HG03175 (cell line): ENCODE results near the gene PHYKPL.
"Not testable (repeated sequence)": the region's sequence is repeated elsewhere in the genome, so short reads cannot be mapped to it uniquely, and the experiment has no call there.

ENCODE experiments used
- ATAC-seq: cut with Tn5 transposase; IDR thresholded peaks from one replicate; pipeline ENCODE4 v1.9.1; 2021; ENCODE audit warnings: mild to moderate bottlenecking, moderate library complexity; ENCODE audit not compliant: unreplicated experiment

PHYKPL gene

DNA sequence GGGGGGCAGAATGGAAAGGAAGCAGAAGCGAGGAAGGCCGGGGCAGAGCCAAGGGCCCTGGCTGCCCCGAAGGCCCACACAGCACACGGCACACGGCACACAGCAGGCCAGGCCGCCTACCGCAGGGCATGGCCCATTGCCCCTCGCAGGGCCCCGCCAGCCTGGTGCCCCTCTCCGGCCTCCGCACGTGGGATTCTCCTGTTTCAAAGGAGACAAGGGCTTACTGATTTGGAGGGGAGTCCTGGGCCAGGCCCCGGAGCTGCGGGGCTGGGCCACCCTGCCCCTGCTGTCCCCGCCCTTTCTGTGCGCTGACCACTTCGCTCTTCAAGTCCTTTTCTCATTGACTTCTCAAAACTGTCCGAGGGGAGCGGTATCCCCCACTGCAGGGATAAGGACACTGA, 7.7 kb upstream of the PHYKPL start:
- no peak for ATAC-seq

DNA sequence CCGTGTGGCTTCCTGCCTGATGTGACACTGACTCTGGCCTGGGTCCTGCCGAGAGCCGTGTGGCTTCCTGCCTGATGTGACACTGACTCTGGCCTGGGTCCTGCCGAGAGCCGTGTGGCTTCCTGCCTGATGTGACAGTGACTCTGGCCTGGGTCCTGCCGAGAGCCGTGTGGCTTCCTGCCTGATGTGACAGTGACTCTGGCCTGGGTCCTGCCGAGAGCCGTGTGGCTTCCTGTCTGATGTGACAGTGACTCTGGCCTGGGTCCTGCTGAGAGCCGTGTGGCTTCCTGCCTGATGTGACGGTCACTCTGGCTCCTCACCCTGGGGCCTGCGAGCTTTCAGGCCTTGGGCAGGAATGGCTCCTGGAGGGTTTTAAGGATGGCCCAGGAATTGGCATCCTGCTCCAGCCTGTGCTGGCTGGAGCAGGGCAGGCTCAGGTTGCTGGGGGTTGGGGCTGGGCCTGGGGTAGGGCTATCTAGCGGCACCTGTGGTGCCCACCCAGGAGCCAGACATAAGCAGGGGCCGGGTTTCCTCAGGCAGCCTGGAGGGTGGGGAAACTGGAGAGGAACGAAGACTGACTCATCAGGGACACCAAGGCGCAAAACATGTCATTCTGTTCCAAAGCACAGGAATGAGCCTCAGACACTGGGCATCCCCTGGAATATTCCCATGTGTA, 7.2 kb upstream of the PHYKPL start:
- ATAC-seq = not testable (repeated sequence)

DNA sequence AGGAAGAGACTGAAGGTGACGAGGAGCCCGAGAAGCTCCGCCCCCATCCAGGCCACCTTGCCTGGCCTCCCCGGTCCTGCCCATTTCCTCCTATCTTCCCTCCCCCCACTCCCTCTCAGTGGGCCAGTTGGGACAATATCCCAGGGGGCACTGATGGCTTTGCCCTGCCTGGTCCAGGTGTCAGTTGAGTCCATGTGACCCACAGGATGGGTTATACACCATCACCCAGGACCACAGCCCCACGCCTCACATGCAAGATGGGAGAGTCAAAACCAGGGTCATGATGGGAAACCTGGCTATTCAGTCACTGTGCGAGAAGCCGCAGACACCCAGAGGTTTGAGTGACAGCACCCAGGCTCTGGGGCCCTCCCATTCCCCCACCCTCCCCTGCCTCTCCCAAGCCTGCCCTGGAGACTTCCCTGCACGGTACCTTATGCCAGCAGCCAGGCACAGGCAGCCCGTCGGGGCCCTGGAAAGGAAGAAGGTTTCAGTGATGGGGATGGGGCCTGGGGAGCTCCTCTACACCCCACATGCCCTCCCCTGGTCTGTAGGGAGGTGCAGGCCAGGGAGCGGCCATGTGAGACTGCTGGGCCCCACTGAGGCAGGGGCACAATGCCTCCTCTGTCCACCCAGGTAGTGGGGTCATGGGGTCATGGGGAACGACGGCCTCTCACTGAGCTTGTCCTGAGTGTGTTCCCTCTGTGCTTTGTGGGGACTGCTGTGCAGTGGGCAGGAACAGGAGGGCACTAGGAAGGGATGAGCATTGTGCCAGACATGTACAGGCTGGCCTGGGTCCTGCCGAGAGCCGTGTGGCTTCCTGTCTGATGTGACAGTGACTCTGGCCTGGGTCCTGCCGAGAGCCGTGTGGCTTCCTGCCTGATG, 6.3 kb upstream of the PHYKPL start:
- no peak for ATAC-seq

DNA sequence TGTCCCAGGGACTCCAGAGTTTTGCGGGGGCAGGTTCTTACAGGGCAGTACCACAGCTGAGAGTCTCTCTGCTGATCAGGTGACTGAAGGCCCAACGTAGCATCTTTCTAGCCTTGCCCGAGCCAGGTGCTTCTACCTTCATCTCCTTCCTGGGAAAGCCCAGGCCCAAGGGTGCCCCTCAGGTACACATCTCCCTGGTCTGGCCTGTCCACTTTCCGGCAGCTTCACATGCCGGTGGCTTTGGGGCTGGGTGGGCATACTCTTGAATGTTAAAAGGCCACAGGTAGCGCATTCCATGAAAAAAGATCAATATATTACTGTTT, 5.7 kb upstream of the PHYKPL start:
- no peak for ATAC-seq

DNA sequence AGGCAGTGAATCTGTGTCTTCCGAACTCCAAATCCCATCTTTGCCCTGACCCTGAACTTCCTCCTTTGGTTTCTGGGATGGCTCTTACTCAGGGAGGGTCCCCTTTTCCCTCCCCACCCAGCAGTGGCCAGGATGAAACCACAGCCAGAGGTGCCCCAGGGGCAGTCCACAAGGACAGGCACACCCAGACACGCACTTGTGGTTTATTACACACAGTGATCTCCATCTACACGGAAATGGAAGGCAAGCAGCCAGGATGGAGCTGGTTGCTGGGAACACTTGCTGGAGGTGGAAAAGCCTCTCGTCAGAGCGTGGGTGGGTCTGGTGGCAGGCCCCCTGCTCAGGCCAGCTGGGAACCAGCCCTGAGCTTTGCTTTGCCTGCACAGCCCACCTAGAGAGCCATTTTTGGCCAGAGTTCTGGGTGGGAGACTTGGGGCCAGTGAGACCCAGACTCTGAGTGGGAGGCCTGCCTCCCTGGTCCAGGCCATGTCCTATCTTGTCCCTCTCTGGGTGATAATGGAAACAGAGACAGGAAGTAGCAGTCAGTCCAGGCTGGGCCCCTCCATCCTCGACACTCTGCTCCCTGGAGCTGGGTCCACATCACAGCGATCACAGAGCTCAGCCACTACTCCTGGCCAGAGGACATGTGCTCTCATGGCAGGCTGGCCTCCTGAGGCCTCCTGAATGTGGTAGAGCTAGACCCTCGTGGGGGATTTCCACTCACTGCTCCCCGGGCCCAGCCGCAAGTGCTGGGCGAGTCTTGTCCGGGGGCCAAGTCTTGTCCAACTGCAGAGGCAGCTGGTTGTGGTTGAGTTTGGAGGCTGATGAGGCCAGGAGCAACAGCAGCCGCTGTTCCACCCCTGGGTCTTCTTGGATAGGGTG, 5.1 kb upstream of the PHYKPL start:
- ATAC-seq = no peak

DNA sequence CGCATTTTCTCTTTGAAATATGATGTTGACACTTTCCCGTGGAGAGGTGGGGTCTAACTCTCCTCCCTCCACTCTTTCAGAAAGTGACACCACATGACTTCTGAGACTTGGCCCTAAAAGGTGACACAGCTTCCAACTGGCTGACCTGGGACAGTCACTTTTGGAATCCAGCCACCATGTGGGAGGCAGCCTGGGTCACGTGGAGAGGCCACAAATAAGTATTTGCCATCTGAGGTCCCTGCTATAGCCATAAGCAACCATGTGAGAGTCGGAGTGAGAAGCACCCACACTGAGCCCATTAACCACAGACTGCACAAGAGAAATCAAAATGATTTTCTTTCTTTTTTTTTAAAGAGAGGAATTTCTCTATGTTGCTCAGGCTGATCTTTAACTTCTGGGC, 4.1 kb upstream of the PHYKPL start:
- ATAC-seq = no peak

DNA sequence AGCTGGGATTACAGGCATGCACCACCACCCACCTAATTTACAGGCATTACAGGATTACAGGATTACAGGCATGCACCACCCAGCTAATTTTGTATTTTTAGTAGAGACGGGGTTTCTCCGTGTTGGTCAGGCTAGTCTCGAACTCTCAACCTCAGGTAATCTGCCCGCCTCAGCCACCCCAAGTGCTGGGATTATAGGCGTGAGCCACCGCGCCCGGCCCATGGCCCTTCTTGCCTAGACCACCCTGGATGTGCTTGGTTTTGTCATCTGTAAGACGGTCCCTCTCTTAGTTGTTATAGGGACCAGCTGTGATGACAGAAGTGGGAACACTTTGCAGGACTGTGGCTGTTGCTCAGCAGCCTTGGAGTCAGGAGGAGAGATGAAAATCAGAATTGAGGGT, 3.5 kb upstream of the PHYKPL start:
- no peak for ATAC-seq

DNA sequence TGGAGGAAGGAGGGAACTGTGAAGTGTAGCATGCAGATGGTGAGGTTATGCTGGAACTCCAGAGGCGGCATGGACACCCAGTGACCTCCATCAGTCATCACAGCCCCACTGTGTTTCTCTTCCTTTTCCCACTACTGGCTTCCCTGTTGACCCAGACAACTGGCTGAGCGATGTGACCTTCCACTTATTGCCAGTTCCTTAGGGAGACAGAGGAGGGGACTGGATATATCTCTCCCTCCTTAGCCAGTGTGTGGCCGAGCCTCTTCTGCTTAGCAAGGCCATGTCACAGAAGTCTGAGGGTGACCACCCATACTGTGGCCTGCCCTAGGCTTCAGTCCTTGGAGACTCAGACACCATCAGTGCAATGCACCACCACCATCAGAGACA, 3.0 kb upstream of the PHYKPL start:
- ATAC-seq = no peak

DNA sequence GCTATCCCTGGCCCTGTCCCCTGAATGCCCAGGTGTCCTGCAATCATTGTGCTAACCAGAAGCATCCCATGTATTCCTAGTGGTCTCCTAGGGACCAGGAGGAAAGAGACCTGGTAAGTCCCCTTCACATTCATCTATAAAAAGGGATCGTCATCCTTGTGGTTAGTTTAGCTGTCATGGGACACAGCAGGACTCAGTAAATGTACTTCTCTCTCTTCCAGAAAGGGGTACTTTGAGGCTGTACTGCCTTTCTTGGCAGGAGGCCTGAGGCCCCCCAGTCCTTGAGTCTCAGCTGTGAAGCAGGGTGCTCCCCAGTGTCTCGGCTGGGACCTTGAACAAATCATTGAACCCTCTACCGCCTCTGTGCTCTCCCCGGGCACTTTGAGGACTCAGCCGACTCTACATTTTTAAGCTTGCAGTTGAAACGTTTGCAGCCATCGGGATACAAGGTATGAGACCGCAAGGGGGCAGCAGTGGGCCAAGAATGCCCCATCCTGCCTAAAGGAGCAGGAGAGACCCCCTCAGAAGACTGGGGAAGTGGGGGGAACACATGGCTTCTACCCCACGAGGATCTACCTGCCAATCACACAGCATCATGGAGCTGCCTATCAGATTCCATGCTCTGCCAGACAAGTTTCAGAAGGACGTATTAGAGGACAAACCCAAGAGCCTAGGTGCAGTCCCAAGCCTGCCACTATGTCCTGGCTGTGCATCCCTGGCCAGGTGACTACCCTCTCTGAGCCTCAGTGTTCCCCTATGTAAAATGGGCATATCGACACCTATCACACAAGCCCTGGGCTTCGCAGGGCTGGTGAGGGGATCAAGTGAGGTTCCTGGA, 2.4 kb upstream of the PHYKPL start:
- ATAC-seq = no peak

DNA sequence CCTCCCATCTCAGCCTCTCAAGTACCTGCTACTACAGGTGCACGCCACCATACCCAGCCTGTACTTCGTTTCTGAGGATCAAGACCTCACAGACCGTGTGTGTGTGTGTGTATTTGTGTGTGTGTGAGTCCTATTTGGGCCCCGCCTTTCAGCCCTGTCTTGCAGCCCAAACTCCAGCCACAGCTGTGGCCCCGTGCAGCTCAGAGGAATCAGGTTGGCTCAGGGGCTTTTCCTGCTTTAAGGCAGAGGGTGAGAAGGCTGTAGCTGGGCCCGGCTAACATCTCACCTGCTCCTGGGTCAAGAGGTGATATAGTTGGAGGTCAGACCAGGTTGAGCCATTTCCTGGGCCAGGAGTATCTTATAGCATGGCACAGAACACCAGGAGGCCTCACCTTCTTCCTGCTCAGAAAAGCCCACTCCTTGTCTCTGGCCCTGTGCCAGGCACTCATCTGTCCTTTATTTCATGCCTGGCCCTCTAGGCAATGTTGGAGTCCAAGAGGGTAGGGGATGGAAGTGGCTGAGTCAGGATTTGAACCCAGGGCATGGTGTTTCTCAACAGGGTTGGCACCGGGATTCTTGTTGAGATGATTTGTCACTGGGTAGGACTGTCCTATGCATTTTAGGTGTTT, 1.6 kb upstream of the PHYKPL start:
- ATAC-seq = no peak

DNA sequence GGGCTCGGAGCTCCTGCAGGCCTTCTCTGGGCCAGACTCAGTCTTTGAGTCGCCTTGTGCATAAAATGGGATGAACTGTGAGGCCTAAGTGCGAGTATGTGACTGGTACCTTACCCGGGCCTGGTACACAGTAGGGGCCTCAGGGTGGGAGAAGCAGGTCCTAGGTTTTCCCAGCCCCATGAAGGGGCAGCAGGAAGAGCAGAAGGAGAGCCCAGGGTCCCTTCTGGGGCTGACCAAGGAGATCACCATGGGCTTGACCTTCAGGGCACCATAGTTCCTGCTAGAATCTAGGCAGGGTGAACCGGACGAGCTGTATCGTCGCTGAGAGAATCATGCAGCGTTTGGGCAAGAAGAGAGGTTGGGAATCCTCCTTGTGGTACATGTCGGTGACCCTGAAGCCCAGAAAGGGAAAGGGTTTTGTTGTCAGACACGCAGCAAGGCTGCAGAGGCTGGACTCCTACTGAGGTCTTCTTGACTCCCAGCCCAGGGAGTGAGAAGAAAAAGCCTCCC, 373 bp upstream of the PHYKPL start:
- ATAC-seq = peak; percentile 18

DNA sequence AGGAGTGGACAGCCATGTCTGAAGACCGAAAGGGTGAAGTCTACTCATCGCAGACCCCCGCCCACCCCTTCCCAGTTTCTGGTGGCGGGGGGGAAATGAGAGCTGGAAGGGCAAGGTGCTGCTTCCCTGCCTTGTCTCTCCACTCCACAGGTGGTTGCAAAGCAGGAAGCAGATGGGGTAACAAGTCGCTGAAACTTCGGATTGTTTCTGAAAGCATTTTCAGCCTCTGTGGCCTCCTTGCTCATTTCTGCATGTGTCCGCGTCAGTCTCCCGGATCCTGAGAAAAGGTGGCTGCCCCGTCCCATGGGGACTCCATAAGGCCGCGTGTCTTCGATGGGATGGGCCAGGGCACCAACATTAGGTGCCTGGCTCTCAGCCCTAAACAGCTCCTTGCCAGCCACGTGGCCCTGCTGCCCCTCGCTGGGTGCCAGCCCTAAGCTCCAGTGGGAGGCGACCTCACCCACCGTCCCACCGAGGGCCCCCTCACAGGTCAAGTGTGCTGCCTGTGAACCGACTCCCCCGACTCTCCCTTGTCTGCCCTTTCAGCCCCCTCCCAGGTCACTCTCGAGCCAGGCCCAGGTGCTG, 971 bp downstream of the PHYKPL start:
- peak; percentile 8 for ATAC-seq

DNA sequence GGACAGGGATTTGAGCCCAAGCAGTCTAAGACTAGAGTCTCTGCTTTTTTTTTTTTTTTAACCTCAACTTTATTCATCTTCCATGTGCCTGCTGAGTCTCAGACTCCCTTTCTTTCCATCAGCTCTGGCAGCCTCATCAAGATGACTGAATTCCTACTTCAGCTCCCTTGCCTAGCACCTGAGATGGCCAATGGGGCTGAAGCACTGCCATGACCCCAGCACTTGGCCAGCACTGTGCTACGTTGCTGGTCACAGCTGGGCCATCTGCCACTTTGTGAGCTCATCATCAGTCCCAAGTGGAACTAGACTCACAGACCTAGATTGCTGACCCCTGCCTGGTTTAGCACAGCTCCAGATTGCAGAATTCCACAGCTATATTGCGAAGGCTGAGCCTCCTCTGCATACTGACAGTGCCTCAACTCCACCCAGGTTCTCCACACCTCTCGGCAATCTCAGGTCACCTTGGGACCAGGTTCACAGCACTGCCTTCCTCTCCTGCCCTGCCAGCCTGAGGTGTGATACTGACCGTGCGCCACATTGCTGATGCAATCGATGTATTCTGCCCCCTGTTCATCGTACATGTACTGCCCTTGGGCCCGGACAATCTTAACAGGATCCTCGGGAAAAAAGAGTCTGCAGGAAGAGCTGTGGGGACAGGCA, 1.6 kb downstream of the PHYKPL start:
- no peak for ATAC-seq

DNA sequence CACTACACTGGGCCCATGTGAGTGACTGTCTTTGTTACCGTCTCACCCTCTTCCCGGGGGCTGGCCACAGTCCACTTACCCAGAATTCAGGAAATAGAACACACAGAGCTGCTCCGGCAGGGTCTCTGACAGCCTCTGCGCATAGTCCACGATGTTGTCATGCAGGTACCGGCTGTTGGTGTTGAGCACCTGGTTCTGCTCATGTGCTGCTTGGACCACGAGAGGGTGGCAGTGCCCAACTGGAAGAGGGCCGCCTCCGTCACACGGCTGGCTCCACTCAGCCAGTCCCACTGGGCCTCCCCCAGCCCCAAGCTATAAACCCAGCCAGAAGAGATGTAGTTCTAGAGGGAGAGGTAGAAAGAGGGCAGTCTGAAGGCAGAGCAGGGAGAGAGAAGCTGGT, 2.7 kb downstream of the PHYKPL start:
- ATAC-seq = no peak

DNA sequence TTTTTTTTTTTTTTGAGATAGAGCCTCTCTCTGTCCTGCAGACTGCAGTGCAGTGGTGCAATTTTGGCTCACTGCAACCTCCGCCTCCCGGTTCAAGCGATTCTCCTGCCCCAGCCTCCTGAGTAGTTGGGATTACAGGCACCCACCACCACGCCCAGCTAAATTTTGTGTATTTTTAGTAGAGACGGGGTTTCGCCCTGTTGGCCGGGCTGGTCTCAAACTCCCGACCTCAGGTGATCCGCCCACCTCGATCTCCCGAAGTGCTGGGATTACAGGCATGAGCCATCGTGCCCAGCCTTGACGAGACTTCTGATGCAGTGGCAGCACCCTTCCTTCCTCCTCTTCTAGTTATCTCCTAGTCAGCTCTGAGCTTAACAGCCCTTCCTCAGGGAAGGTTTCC, 3.5 kb downstream of the PHYKPL start:
- not testable (repeated sequence) for ATAC-seq

DNA sequence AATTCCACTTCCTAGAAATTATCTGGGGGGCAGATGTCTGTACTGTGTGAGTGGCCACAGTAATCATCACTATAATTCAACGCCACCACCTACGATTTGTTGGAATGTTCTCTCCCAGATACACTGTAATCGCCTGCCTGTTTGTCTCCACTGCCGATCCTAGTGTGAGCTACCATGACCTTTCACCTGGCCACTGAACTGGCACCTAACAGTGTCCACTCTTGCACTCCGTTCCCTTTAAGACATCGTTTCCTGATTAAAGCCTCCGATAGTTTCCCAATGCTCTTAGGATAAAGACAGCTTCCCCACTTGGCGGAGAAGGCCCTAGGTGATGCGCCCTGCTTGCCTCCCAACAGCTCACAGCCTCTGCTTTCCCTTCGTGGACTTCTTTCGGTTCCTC, 4.0 kb downstream of the PHYKPL start:
- no peak for ATAC-seq

DNA sequence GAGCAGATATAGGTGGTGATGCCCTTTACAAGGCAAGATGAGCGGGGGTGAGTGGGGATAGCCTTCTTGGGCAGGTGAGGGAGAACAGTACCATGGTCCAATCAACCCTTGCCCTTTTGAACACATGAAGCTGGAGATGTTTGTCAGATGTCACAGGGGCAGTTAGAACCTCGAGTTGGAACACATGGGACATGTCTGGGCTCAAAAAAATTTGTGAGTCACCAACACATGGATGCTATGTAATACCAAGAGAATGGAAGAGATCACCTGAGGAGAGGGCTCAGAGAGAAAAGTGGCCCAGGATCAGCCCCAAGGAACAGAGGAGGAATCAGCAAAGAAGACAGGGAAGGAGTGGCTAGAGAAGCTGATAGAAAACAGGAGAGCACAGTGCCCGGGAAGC, 4.7 kb downstream of the PHYKPL start:
- ATAC-seq = no peak

DNA sequence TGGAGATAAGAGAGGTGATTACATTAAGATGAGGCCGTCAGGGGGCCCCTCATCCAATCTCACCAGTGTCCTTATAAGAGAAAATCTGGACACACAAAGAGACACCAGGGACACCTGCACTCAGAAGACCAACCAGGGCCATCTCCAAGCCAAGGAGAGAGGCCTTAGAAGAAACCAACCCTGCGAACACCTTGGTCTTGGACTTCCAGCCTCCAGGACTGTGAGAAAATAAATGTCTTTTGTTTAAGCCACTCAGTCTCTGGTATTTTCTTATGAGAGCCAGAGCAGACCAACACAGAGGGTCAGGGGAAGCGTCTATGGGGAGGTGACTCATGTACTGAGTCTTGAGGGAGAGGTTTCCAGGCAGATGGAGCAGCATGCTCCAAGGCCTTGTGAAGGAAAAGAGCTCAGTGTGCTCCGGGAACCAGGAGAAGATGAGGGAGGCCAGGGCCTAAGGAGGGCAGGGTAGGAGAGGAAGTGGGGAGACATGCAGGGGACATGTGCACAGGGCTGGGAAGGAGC, 5.4 kb downstream of the PHYKPL start:
- no peak for ATAC-seq

DNA sequence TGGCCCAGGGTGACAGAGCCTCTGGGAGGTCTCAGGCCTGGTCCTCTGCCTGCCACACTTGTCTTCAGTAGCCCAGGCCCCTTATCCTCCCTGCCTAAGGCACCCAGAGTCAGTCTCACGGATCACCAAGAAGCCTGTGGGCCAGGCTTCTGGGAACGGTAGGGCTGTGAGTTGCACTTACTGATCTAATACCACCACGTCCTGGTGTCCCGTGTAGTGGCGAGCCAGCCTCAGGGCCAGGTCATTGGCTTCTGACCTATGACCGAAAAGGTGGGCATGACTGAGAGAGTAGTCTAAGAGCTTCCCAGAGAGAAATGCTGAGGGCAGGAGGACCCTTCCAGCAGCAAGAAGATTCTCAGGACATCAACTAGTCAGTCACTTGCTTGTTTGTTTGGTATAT, 7.4 kb downstream of the PHYKPL start:
- no peak for ATAC-seq
